CD1c-positive myeloid dendritic cell (primary cell): Measurements from ENCODE around the gene SNTB2.
A peak's percentile ranks its signal among the peaks of the same experiment; 100 is the strongest.

ENCODE experiments used
- DNase-seq: peaks from one replicate; pipeline ENCODE4 v3.0.0-alpha.2; 2016; ENCODE audit errors: extremely low spot score

SNTB2 gene

GRCh38 chr16:69340095-69340644, 153.2 kb downstream of the SNTB2 start:
- peak; percentile 3 for DNase-seq

GRCh38 chr16:69344171-69344570, 157.2 kb downstream of the SNTB2 start:
- DNase-seq, result no peak

- peak; percentile 74 for DNase-seq
Observed at GRCh38 chr16:69345923-69346322, 159.0 kb downstream of the SNTB2 start.

- no peak for DNase-seq
Observed at GRCh38 chr16:69346683-69347082, 159.7 kb downstream of the SNTB2 start.

- no peak for DNase-seq
Observed at GRCh38 chr16:69348222-69348621, 161.3 kb downstream of the SNTB2 start.

- no peak for DNase-seq
Observed at GRCh38 chr16:69349536-69349935, 162.6 kb downstream of the SNTB2 start.

- no peak for DNase-seq
Observed at GRCh38 chr16:69350536-69351133, 163.7 kb downstream of the SNTB2 start.

- DNase-seq, result no peak
Observed at GRCh38 chr16:69351309-69352027, 164.5 kb downstream of the SNTB2 start, which contains the start of gene TMED6. TSS of gene TMED6 (minus strand) at chr16:69351786. CDS start at chr16:69351753, 33 bp downstream.
